Dedifferentiated amniotic fluid mesenchymal stem cell (primary cell): ENCODE measurements around the gene RIT2.

Source experiments
- DNase-seq: peaks from one replicate; pipeline ENCODE4 v3.0.0-alpha.2; 2016; ENCODE audit errors: extremely low spot score

RIT2 gene

DNA sequence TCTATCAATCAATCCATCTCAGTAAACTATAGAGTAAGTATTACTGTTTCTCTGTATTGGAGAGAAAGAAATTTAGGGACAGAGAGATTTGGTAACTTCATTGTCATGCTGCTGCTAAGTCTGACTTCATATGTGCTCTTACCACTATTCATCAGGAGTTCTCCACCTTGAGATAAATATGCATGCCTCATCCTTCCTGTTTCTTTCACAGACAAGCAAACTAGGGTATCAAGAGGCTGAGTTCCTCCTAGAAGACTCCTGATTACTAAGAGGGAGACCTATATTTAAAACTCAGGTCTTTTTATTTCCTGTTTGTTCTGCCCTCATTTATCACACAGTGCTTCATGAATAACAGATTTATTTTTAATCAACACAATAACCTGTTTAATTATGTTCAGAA is 34.1 kb downstream of the RIT2 start:
- no peak for DNase-seq

DNA sequence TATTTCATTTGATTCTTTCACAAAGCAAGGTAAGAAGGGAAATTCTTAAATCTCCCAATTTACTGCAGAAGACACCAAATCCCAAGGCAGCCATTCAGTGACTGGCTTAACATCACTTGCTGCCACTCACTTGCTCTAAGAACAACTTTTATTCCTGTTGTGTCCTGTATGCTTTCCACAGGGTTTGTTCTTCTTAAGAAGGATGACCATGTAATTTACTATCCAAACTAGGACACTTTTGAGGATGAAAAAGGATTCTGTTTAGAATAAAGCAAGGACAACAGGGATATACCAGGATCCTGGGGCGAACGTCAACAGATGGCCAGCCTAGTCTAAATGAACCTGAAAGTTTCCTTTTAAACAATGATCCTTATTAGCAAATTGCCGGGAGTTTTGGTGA is 34.8 kb downstream of the RIT2 start:
- no peak for DNase-seq

DNA sequence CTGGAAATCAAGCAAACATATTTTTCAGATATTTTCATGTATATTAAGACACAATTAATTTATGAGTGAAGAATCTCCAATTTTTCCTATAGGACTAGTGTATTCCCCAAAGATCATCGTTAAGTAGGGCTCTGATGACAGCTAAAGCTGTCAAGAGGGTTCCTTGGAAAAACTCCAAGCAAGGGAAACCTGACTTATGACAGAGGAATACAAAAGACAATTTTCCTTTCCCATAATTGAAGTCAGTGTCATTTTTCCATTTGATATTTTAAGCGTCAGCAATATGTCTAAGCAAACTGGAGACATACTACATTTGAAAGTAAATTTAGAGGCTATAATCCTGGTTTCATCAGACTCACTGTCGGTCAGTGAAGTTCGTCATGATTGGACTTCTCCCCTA is 36.1 kb downstream of the RIT2 start:
- no peak for DNase-seq

DNA sequence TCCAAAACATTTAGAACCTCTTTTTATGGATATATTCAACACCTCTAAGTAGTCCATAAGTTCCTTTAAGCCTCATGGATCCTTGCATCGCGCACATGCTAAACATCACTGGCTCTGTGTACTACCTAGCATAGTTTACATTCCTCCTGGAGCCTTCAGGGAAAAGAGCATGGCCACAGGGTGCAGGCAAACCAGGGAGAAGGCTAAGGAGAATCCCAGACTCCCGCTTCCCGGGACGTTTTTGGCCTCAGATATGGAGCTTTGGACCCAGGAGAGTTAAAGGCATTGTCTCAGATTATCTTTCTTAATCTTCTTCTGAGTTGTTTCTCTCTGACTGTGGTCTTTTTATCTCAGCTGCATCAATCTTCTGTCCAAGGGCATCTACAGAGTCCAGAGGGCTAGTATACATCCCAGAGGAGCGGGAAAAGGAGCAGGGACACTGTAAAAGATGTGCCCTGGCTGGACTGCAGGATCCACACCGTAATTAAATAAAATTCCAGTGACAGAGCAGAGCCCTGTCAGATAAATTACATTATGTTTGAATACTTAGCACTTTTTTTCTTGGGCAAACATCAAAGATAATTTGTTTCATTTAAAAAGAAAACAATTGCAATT is 36.9 kb downstream of the RIT2 start:
- no peak for DNase-seq

DNA sequence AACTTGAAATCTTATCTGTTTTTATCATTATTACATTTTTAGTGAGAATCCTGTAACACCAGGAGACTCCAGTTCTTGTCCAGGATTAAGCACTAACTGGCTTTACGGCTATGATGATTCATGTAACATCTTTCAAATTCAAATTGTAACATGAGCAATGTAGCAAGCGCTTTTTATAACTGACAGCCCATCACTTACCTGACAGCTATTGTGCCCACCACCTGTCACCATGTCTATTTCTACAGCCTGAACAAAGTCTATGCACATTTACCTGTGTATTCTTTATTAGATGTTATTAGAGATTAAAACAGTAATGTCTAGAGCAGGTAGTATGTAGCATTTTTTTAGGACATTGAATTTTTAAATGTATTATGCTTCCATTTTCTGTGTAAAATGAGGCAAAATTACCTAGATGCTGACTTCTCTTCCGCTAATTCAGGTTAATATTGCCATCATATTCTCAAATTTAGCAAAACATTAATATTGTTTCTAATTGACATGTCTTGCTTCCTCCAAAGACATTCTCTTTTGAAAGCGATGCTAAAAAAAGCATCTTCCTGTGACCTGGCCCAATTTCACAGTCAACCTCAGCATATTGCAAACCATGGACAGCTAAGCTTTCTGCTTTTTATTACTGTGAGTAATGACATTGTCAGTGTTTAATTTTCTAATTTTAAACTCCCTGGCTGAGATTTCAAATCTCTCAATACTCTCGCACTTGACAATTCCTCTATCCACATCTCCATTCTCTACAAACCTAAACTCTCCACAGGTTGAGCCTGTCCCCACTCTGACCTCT is 37.8 kb downstream of the RIT2 start:
- DNase-seq = no peak

DNA sequence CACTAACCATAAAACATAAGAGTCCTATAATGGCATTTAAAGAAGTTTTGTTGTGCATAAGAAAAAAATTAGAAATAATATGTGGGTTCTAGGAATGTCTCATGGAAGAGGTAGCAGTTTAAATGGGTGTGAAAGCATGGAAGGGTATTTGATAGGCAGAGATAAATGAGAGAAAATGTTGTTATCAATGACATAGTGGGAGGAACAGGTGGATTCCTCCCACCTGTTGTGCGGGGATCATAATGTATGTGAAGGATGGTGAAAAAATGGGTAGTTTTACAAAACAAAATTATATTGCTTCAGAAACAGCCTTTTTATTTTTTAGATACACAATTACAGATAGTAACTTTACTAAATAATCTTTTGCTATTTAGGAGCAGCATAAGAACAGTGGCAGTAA is 41.7 kb downstream of the RIT2 start:
- DNase-seq = no peak

DNA sequence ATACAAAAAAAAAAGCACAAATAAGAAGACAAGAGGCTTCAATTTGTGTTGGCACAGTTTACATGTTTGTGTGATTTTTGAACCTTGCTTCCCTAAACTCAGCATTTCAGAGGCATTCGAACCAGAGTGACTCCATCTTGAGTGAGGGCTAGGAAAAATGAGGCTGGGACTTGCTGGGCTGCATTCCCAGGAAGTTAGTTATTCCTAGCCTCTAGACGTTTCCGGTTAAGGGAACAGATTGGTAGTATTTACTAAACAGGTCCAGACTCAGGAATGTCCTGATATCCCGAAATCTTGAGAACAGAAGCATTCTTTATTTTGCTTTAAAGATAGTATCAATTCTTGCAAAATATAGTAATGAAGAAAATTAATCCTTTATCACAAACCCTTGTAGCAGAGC is 46.7 kb downstream of the RIT2 start:
- no peak for DNase-seq

DNA sequence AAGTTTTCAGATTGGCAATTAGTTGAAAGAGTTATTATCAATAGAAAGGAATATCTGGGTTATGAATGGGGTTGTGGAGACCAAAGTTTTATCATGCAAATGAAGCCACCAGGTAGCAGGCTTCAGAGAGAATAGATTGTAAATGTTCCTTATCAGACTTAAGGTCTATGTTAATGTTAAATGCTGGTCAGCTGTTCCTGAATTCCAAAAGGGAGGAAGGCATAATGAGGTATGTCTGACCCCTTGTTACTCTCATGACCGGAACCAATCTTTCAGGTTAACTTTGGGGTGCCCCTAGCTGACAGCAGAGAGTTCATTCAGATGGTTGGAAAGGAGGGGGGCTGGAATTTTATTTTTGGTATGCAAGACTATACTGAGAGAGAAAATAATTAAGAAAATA is 47.9 kb downstream of the RIT2 start:
- DNase-seq = no peak

DNA sequence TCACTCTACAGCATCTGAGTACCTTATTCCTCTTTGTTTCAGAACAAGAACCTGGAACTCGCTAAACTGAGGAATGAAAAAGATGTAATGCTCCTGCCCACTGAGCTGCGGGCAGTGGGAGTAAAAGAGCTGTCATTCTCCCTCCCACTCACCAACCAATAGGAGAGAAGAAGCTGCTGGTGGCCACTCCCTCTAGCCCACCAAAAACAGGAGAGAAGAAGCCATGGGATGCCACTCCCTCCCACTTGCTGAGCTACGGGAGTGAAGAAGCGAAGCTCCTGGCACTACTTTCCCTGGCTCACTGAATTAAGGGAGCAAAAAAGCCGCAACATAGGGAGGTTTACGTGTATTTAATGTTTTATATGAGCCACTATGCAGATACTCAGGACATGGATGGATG is 53.7 kb downstream of the RIT2 start:
- DNase-seq = no peak

DNA sequence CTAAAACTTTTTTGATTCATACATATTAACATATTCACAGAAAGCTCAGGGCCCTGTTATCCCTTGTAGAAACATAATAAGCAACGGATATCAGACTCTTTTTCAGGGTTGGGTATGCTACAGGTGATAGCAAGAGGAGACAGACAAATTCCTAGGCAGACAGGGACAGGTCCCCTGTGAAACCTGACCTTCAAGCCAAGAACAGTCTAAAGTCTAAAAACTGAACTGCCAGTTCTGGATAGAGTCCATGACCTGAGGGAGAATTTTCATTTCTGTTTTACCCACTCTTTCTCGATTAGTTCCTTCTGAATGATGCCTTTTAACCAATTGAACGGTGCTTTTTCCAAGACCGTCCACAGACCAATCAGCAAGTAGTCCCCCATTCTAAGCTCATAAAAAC is 54.2 kb downstream of the RIT2 start:
- no peak for DNase-seq

DNA sequence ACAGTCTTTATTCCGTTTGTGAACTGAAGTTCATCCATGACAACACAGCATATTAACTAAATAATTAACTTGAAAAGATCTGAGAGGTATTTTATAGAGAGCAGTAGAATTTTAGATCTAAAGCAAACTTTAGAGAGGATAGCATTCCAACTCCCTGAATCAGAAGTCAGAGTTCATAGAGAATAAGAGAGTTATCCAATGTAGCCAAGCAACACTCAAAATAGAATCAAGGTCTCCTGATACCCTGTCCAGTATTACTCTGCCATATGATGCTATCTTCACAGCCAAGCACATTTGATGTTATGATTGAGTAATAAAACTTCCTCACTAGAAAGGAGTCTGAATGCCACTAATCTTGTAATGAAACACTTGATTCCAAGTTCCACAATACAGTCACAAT is 55.5 kb downstream of the RIT2 start:
- no peak for DNase-seq

DNA sequence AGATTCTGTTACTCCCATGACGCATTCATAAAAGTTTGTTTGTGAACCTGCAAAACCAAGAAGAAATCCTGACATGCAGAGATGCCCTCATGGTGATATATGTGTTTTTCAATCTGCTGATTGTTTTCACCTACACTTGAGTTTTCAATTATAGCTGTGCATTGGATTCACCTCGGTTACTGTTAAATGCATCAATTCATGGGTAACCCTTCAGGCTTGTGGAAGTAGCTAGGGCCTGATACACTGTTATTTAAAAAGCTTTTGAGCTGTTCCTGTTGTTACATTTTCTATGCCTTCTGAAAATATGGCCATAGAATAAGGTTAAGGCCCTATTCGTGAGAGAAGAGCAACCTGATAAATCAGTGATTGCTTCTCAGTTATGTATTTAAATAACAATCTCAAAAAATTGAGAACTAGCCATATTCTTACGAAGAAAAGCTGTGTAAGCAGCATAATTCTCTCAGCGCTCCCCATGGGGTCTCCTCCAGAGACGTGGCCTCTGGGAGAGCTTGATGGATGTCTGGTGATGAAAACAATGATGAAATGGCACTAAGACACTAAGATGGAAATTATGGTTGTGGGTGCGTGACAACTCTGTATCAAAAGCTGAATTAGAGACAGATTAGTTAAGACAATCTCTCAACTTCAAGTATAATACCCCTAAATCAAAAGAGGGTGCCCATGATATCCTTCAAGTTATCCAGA is 60.5 kb downstream of the RIT2 start:
- DNase-seq = no peak

DNA sequence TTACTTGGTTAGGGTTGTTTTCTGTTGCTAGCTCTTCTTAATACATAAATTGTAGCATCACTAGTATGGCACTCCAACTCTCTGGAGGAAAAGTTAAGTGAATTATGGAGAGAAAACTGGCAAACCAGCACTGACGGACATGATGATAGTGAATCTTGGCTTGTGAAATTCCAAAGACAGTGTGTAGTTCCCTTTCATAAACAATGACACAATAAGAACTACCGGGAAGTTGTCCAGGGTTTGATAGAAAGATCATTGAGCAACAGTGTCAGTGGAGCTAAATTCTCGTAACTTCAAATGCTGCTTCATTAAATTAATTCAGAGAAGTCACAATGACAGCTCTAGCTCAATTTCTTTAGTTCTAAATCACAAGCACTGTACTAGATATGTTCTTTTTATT is 66.5 kb downstream of the RIT2 start:
- no peak for DNase-seq

DNA sequence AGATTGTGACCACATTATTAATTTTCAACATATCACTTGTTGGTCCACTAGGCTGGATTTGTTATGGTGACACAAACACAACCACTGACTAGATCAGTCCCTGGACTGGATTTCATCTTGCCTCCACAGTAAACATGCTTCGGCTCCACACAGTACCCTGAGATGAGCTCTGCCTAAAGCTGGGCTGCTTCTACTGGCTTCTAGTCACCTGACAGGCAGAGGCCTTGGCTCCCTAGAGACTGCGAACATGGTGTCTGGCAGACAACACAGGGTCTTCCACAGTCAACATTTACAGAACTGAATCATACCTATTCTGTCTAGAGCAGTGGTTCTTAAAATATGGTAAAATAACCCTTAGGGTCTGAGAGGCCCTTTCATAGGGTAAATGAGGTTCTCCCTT is 69.2 kb downstream of the RIT2 start:
- DNase-seq = no peak

DNA sequence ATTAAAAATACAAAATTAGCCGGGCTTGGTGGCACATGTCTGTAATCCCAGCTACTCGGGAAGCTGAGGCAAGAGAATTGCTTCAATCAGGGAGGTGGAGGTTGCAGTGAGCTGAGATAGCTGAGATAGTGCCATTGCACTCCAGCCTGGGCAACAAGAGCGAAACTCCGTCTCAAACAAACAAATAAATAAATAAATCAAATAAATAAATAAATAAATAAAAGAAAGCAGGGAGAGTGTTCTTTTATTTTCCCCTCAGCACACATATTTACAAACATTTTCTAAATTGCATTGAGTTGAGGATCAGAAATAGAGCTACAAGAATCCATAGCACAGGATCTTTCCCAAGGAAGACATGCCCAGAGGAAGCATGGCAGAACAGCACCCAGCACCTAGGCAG is 71.9 kb downstream of the RIT2 start:
- no peak for DNase-seq

DNA sequence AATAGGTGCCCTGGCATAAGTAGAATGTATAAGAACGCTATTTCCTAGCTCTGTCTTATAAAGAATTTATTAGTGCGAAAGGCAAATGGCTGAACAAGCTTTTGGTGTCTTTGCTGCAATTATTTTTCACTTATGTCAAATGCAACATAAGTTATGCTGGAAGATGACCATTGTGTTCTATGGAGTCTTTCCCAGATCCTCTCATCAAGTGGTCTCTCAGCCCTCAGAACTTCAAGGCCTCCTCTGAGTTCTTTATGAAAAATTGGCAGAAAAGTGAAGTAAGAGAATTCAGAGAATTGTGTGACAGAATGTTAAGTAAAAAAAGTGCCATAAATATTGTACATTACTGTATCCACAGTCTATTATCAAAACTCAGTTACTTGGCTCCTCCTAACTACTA is 75.2 kb downstream of the RIT2 start:
- DNase-seq = no peak

DNA sequence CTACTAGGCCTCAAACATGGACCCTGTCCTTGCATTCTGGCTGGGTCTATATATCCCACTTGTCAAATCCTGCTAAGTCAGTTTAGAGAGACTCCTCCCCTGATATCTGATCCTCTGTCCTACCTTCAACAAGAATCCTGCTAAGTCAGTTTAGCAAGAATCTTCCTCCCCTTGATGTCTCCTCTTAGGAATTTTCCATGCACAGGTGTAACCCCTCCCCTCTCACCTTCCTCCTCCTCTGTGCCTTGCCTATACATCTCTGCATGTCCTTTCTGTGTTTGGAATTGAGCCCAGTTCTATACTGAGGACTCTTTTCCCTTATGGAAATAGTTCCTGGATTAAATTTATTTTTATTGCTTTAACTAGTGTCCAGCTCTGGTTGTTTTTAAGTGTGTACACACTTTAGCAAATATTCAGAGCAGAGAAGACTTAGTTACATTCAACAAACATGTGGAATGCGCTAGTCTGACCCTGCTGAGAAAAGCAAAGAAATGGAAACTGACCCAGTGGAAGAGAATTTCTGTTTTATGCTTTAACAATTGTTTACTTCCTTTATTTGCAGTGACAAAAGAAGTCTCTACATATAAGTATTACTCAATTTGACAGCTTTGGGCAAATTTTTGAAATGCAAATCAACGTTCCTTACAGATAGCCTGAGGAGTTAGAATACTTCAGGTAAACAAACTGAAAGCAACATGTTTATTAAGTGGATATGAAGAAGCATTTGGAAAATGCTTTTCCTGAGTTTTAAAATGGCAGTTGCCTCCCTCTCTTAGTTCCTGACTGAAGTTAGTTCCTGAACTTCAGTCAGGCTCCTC is 80.6 kb downstream of the RIT2 start:
- no peak for DNase-seq

DNA sequence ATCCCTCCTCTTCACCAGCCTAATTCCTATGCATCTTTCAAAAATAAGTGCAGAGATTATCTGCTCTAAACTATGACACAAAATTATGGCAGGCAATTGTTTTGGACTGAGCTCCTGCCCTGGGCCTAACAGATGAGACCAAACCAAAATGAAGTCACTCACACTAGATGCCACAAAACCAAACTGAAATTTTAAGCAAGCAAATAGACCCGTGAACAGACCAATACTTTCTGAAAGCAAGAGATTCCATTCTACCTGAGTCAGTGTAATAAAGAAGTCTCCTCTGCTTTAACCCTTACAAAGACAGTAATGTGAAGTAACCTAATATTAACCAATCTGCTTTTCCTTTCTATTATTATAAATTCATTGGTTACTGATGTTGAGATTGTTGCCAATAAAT is 84.3 kb downstream of the RIT2 start:
- DNase-seq = no peak

DNA sequence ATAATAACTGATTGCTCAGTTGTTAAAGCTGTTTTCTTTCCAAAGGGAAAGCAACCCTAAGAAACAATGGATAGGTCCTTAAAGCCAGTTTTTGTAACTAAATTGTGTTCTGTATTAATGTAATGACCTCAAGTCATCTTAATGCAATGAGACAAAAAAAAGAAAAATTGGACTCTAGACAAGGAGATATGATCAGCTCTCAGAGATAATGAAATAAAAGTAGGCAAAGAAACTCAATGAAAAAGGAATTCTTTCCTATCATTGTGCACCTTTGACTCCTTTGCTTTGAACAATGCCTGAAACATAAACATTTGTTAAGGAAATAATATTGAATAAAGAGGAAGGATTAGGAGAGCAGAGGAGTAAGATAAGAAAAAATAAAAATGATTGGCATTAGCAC is 86.1 kb downstream of the RIT2 start:
- no peak for DNase-seq

DNA sequence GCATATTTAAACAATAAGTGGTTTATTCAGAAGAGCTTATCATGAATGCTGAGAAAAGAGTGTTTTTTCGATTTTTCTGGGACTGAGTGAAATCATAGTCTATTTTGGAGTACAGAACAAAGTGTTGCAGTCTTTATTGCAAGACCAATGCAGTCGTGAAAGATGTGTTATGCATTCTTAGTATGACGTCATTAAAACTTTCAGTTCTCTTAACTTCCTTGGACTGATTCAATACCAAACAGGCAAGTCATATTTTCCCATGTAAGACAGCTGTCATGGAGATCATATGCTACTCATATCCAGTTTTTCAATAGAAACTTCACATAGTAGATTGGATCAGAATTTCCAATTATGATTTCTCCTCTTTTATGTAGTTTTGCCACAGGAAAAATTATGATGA is 92.6 kb downstream of the RIT2 start:
- no peak for DNase-seq

DNA sequence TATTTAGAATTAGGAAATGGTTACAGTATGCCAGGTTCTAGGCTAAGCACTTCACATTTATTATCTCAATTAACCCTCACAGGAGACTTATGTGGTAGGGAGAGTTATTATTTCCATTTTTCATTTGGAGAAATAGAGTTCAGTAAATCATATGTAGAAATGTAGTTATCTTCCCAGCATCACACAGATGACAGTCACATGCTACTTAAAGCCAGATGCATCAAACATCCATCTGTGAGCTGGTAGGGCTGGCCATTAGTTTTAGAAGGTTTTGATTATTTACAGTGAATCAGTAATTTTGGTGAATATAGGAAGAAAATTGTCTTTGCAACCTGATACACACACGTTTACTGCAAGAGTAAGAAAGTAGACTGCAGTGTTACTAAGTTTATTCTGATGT is 97.9 kb downstream of the RIT2 start:
- no peak for DNase-seq

DNA sequence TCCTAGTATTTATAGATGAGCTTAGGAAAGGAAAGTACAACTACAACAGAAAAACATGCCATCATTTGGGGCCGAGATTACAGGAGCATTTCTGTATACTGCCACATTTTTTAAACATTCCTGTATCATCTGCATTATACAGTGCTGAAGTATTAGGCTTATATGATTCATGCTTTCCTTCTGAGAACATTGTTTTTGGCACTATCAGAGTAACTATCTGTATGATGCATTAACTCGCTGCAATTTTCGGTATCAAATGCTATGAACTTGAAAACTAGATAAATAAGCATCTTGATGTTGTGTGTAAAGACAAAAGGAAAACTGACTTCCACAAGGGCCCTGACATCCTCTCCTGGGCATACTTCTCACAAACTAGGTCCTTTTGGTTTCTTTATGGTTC is 102.0 kb downstream of the RIT2 start:
- DNase-seq = no peak
